SU-DHL-6 (cell line): ENCODE data around the gene THOC1.

Experiments
- EZH2phosphoT487 ChIP-seq: fragments of 200-600 bp; sonication (generic), shearing (Covaris generic); conservative IDR thresholded peaks from 2 replicates; pipeline ENCODE4 v1.6.1; 2018; ENCODE audit warnings: mild to moderate bottlenecking, antibody characterized with exemption, low read length, moderate library complexity, mixed read lengths
- TF ChIP-seq, protein P1 (sequence below): fragments of 200-600 bp; sonication (generic); IDR thresholded peaks from one replicate; pipeline ENCODE4 v1.5.1; 2017; ENCODE audit warnings: antibody characterized with exemption, mild to moderate bottlenecking, low read length, moderate library complexity; ENCODE audit not compliant: insufficient read depth, poor library complexity, severe bottlenecking

DNA sequence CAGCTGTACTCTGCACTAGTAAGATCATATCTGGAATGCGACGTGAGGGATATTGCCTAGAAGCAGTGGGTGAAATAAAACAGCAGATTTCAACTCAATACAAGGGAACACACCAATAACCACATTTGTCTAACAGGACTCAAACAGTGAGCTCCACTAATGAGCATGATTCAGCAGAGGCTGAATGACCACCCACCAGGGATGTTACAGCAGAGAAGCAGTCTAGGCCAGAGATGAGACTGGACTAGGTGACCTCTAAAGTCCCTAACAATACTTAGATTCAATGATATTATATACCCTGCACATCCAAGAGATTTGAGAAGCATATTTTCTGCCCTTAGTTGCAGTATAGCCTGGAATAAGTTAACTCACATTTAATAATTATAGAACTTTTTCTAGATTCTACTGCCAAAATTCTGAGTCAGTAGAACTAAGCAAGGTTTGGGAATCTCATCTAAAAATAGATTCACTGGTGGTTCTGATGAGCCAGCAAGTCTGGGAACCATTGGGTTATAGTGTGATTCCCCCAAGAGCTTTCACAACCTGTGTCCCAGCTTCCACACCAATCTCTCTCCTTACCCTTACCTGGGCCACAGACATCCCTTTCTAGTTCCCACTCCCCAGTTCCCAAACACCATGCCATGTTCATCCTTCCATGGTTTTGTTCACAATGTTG lies 6.3 kb downstream of the THOC1 start:
- TF ChIP-seq, protein P1, sequence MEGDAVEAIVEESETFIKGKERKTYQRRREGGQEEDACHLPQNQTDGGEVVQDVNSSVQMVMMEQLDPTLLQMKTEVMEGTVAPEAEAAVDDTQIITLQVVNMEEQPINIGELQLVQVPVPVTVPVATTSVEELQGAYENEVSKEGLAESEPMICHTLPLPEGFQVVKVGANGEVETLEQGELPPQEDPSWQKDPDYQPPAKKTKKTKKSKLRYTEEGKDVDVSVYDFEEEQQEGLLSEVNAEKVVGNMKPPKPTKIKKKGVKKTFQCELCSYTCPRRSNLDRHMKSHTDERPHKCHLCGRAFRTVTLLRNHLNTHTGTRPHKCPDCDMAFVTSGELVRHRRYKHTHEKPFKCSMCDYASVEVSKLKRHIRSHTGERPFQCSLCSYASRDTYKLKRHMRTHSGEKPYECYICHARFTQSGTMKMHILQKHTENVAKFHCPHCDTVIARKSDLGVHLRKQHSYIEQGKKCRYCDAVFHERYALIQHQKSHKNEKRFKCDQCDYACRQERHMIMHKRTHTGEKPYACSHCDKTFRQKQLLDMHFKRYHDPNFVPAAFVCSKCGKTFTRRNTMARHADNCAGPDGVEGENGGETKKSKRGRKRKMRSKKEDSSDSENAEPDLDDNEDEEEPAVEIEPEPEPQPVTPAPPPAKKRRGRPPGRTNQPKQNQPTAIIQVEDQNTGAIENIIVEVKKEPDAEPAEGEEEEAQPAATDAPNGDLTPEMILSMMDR: no peak
- TF ChIP-seq EZH2phosphoT487: no peak
